8988T (cell line): Measurements from ENCODE around the gene MOCOS.

Experiments used
- DNase-seq: peaks from one replicate; pipeline ENCODE4 v3.0.0; 2011

The MOCOS gene

DNA sequence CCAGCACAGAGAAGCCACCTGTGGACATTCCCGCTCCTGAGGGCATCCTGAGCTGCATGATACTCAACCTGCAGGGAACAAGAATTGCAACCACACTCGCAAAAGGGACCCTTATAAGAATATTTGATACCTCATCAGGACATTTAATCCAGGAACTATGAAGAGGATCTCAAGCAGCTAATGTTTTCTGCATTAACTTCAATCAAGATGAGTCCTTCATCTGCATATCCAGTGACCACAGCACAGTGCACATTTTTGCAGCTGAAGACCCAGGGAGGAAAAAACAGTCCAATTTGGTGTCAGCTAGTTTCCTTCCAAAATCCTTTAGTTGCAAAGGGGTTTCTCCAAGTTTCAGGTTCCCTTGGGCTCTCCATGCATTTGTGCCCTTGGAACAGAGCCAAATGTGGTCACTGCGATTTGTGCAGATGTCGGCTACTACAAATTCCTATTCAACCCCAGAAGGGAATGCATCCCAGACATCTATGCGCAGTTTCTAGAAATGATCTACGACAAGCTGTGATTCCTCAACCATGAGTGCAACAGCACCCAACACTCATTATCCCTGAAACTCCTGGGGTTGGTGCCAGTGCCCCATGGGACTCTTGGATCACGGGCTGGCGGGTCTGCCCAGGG lies 86.9 kb downstream of the MOCOS start:
- DNase-seq = no peak

DNA sequence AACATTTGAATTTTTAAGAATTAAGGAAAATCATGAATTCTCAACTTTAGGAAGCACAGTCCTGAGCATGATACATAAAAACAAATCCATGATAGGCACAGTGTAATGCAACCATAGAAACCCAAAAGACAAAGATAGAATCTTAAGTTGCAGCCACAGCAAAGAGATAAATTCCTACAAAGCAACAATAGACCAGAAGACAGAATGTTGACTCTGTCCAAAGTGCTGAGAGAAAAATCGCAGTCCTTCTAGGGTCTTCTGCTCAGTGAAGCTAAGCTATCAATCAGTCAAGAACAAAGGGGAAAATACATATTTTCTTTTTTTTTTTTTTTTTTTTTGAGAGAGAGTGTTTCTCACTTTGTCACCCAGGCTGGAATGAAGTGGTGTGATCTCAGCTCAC lies 88.3 kb downstream of the MOCOS start:
- DNase-seq = no peak

DNA sequence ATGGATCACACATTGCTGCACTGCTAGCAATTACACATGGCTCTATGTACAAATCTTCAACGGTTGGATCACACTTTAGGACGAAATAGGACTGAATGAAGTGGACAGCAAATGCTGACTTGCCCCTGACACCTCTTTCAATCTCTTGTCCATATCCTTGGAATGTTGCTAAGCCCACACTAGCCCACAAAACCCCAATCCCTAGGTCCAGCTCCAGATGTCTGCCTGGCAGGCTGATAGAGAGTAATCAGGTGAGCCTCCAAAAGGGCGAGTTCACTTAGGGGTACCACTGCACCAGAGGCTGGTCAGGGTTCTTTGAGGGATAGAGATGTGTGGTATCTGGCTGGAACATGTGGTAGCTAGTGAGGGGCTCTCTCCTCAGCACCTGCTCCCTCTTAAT lies 91.7 kb downstream of the MOCOS start:
- no peak for DNase-seq

DNA sequence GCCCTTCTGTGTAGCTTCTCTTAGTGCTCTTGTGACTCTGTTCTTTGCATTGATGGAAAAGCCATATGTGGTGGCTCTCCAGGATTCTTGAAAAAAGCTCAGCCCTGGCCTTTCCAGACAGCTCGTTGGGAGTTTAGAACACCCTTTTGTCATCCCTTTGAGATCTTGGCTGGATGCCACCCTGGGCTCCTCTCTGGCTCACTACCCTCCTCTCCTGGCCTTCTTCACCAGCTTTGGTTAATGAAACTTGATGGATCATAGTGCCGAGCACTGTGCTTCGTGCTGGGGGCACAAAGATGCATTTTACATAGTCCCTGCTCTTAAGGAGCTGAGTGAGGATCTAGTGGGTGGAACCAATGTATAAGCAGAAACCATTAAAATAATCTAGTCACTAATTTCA lies 94.6 kb downstream of the MOCOS start:
- DNase-seq = no peak

DNA sequence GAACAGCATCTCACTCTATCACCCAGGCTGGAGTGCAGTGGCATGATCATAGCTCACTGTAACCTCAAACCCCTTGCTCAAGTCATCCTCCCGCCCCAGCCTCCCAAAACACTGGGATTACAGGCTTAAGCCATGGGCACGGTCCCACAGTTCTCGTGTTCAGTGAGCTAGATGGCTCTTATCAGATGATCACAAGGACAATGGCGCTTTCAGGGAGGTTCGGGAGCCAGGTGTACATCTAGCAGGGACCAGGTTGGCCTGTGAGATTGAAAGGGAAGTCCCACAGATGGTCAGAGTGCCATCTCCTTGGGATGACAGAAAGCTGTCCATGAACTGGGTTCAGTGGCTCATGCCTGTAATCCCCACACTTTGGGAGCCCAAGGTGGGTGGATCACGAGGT lies 96.2 kb downstream of the MOCOS start:
- DNase-seq = no peak

DNA sequence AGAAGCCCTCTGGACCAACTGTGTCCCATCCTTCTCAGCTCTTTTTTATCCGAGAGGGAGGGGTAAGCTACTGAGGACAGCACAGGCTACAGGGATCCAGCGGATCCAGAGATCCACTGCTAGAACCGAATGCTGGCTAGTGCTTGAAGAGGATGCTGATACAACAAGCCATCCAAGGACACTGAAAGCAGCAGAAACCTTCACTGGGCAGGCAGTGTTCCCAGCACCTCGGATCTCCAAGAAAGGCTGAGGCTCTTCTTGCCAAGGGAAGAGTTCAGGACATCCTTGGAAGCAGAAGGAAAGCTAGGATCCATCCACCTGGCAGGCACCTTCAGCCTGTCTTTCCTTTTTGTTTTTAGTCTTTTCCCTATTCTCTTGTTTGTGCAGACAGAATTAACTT lies 97.0 kb downstream of the MOCOS start:
- DNase-seq = no peak

DNA sequence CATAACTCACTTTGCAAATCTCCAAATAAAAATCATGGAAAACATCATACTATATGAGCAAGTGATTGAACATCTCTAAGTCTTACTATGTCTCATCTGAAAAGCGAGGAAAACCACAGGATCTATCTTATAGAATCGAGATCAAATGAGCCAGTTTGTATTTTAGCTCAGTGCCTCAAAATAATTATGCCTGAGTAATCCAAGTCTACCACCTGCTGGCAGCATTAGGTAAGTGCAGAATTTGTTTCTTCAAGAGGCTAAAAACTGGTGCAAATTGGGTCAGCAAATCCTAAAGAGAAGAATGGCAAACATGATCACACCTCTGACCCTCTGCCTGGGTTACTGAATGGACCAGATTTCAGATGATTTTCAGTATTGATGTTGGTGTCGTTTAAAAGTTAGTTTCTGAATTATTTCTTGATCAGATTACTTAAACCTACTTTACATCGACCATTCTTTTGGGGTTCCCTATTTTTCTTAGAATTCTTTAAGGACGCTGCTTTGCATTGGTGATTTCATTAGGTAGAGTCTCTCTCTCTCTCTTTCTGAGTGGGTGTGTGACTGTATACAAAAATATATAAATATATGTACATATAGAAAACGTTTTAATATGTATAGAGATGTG lies 97.5 kb downstream of the MOCOS start:
- no peak for DNase-seq

DNA sequence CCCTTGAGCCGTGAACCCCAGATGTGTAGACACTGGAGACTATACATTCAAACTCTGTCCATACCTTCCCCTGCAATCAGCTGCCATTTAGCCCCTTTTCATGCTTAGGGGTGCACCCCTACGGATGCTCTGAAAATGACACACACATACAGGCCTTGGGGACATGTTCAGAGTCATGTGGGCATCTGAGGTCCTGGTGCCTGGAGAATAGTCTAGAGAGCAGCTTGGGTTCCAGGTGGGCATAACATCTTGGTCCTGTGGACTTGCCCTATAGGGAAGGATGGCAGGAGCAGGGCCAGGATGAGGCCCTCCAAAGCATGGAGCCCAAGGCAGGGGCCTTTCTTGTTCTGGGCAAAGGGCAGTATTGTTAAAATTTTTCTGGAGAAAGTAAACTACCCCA lies 100.4 kb downstream of the MOCOS start:
- no peak for DNase-seq

DNA sequence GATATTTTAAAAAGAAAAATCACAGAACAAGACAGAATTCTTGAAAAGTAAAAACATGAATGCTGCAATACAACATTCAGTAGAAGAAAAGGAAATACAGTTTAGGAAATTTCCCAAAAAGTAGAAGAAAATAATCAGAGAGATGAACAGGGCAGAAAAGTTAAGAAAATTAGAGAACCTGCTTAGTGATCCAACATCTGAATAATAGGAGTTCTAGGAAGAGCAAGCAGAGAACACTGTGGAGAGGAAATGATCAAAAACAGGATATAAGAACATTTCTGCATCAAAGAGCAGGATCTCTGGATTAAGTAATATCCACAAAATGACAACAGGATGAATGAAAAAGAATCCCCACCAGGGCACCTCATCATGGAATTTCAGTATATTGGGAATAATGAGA lies 101.4 kb downstream of the MOCOS start:
- no peak for DNase-seq

DNA sequence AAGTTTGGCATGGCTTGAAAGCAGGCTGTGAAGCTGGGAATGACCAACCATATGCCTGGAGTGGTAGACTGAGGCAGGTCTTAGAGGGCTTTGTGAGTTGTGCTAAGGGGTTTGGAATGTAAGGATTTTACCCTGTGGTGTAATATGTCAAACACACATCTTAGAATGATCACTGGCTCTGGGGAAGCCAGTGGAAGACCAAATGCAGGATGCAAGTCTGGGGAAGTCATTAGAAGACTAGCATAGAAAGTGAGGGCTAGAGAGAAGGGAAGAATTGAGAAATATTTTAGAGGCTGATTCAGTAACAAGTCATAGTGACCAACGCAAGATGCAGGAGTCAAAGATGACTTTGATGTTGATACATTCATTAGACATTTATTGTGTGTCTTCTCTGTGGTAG lies 106.7 kb downstream of the MOCOS start:
- DNase-seq = no peak

DNA sequence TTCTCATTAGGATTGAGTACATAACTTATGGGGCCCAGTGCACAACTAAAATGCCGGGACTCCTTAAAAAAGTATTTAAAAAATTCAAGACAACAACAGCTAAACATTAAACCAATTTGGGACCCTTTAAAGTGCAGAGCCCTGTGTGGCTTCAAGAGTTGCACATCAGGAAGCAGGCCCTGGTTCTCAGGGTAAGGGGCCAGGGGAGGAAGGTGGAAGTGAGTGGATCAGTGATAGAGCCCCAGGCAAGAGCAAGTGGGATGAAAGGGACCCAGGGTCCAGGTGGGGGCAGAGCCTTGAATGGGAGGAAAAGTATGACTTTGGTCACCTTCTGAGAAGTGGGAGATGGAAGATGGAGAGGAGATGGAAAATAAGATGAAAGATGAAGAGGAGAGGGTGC lies 107.9 kb downstream of the MOCOS start:
- DNase-seq = no peak

DNA sequence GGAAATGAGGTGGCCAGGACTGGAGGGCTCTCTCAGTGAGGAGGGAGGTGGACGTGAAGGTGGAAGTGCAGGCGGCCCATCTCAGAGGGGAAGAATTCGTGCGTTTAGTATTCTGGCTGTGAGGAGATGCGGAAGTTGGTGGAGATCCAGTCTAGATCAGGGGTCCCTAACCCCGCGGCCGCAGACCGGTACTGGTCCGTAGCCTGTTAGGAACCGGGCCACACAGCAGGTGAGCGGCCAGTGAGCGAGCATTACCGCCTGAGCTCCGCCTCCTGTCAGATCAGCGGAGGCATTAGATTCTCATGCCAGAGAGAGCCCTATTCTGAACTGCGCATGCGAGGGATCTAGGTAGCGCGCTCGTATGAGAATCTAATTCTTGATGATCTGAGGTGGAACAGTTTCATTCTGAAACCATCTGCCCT lies 108.6 kb downstream of the MOCOS start:
- no peak for DNase-seq

DNA sequence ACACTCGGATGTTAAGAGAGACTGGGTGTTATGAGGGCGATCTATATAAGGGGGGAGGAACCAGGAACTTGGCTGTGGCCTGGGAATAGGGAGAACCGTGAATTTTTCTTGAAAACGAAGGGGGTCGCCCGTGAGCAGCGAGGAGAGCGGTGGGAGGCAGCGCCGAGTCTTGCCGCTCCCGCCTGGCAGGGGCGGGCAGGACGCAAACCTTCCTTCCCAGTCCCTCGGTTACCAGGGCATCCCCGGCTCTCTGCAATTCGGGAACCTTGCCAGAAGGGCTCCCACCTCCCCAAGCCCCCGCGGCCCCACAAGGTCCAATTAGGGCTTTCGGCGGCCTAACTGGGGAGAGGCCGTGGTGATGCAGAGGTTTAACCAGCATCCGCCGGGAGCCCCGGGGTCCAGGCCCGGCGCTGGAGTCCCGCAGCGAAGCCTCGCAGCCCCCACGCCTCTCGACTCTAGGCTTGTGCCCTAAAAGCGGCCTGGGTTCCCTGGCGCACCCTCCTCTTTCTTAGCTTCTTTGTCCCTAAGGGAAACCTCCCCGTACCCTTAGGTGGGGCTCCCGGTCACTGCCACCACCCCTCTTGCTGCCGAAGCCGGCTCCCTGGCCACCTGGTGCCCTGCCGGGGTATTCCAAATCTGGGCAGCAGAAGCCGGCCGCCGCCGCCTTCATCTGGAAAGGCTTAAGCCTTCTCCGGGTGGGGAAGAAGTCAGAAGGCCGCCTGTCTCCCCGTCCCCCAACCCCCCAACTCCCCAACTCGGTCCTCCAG lies 109.5 kb downstream of the MOCOS start:
- DNase-seq = peak; percentile 72

DNA sequence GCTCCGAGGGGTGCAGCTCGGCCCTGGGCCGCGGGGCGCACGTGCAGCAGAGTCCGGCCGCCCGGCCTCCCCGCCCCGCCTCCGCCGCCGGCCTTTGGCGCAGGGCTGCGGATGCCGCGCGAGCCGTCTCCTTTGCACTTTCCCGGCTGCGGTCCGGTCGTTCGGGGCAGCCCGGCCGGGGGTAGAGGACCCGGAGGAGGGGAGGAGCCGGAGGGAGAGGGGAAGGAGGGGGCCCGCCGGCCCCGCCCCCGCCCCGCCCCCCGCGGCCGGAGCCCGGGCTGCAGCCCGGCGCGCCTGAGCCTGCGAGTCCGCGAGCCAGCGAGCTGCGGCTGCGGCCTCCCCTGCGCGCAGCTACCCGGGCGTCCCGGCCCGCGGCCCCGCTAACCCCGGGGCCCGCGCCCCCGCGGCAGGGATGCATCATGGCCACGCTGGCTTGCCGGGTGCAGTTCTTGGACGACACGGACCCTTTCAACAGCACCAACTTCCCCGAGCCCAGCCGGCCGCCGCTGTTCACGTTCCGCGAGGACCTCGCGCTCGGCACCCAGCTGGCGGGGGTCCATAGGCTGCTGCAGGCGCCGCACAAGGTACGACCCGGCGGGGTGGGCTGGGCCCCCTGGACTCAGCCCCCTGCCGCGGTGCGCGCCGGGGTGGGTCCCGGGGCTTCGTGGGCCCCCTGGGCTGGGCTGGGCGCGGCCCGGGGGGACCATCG lies 110.3 kb downstream of the MOCOS start, which contains the start of gene FHOD3:
Gene FHOD3 (plus strand): TSS at position 297 of the 709 bp plus-strand sequence. CDS start 123 bp downstream, at position 420.
- DNase-seq = peak; percentile 66

DNA sequence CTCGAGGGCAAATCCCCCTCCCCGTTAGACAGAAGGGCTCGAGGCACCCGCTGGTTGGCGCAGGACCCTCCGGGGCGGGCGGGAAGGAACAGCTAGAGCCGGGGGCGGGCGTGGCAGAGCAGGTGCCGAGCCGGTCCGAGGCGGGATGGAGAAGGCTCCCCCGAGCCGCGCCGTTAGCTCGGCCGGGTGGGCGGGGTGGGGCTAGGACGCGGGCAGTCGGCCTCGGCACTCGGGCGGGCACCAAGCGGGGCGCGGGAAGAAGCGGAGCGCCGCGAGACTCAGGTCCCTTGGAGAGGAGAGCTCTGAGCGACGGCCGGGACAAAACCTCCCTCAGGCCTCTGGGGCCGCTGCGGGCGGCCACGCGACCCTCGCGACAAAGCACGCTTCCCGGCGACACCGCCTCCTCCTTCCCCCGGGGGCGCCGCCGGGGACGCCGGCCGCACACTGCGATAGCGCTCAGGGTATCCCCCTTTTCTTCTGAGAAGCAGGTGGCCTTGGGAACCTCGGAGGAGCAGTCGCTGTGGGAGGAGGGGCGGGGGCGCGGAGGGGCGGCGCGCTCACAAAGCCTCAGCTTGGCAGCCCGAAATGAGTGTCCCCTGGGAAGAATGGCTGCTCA lies 110.9 kb downstream of the MOCOS start:
- DNase-seq = peak; percentile 38

DNA sequence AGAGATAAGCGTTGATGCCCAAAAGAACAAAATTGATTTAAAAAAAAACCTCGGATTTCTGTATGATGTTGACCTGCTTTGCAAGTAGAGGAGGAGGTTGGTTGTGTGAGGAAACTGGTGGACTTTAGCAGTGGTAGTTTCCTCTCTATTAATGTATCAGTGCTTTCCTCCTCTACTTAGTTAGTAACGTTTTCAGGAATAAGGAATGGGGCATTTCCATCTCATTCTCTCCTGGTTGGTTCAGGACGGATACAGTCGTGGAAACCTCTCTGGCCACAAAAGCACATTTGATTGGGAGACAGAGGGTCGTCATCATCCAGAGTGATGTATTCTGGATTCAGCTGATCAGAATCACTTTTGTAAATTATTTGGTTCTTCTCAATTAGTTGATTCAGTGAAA lies 111.7 kb downstream of the MOCOS start:
- DNase-seq = no peak

DNA sequence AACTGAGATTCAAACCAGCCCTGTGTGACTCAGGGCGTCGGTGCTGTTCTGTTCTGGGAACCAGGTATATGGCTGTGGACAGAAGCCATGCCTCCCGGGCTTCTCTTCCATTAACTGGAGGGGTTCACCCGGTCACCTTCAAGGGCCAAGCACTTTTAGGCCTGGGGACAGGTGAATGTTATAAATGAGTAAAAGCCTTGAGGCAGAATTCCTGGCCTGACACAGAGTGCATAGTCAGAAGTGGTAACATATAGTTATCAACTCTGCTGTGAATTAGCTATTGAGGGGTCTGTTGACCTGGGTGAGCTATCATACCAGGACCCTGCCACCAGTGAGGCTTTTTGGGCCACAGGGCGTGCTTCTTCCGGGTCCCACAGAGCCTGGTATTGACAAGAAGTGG lies 112.9 kb downstream of the MOCOS start:
- no peak for DNase-seq

DNA sequence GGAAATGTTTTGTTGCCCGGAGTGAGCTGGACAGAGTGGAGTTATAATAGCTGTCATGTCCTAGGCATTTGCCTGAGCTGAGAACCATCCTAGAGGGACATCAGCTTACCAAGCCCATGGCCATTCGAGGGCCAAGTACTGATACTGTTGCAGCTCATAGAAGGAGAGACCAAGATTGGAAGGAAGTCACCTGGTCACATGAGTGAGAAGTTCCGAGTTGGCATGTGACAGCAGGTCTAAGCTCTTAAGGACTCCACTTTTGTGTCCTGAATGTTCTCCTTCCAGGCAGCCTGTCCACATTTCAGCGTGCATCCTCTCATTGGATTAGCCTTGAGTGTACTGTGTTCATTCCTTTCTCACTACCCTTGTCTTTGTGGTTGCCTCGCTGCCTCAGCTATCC lies 114.6 kb downstream of the MOCOS start:
- no peak for DNase-seq

DNA sequence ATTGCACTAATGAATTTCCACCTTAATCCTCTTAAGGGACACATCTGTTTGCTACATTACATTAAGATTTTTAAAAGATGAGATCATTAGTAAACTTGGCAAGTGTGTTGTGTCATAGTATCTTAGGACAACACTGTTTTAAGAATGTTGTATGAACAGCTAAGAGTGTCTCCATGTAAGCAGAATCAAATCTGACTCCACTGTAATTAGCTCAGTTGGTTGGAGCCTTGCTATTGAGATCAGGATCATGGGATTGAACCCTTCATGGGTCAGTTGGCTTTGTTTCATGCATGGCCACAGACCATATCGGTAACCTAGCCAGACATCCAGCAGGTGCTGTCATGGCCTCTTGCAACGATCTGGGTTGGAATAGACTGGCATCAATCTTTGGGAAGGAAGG lies 115.4 kb downstream of the MOCOS start:
- DNase-seq = no peak

DNA sequence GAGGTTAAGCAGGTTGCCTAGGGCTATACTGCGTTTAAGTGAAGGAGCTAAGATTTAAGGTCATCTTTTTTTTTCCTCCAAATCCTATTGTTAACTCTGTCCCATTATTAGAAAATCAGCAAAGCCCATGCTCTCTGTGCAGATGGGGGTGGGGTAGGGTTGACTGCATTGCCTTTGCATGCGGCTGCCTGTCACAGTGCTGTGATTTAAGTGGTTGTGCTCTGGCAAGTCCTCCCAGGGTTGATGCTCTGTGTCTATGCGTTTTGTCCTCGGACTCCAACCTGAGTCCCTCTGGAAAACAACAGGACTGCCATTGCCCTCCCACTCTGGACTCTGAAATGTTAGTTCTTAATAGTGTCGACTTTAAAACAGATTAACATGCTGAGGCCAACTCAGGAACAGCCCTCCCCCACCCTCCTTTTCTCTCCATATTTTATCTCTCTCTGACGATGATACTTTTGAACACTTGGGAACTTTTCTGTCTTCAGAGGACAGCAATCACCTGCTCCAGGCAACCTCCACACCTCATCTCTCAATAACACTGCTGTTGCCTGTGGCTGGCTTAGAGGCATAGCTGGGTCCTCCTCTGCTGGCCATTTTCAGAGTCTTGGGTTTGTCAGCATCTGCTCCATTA lies 116.0 kb downstream of the MOCOS start:
- no peak for DNase-seq

DNA sequence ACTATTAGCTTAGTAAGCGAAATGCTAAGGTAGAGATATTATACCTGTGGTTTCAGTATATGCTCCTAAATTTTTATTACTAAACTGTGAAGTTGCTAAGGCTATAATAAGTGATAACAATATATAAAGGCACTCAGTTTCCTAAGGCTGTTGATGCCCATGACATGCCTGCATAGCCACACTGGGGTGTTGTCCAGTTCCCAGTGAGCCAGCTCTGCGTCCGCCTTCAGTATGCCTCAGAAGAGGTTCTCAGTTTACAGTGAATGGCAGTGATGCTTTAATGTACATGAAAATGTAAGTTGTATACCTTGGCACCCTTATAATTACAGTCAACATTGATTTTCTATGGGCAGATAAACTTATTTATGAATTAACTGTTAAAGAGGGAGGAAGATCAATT lies 117.4 kb downstream of the MOCOS start:
- DNase-seq = no peak

DNA sequence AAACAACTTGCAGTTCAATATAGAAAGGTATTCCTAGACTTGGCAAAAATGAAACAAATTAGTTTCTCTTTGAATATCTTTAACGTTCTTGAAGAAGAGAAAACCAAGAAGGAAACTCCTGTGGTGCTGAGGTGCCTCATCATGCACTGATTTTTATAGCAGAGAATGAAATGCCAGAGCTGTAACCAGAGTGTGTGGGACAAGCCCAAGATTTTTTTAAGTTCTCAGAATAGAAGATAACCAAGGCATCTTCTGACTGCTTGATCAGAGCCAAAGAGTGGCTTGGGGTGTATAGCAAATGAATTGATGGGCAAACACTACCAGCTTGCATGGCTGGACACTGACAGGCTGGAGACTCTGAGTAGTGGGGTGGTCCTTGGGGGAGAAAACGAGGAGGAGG lies 118.1 kb downstream of the MOCOS start:
- DNase-seq = no peak

DNA sequence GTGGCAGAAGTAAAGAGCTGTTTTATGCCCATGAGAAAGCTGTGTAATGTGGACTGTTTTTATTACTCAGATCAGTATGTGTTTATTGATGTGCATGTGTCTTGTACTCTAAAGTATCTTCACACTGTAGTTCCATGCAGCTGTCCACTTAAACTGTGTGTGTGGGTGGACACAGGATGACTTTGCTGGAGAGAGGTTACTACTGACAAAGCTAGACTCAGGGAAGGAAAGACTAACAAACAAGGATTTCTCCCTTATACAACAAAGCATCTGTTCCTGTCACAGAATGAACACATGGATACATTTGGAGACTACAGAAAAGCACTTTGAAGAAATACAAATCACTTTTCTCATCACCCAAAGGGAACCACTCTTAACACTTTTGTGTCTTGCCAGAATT lies 120.2 kb downstream of the MOCOS start:
- DNase-seq = no peak
